Skeletal muscle tissue (tissue), 4 donors: ENCODE data around the gene FBXW11. TPM values are rescaled to one million over a fixed set of nuclear protein-coding genes. Genes with fewer than 3 reads are reported as not detected.

Experiments used
- H3K27ac ChIP-seq: one replicate; pipeline ENCODE4 v1.7.0; 2013; ENCODE audit warnings: mild to moderate bottlenecking, low read depth, low read length, inconsistent platforms
- H3K27me3 ChIP-seq, 3 donors: one replicate each; pipeline ENCODE4 v1.7.0; 2013; ENCODE audit warnings: low read length in 3 of 3; ENCODE audit not compliant: control insufficient read depth in 3 of 3, insufficient read depth in 3 of 3
- H3K36me3 ChIP-seq, 3 donors: one replicate each; pipeline ENCODE4 v1.7.0; 2013; ENCODE audit warnings: low read length in 3 of 3; ENCODE audit not compliant: control insufficient read depth in 3 of 3, insufficient read depth in 3 of 3
- H3K4me1 ChIP-seq, 3 donors: one replicate each; pipeline ENCODE4 v1.7.0; 2013; ENCODE audit warnings: low read length in 3 of 3, mild to moderate bottlenecking in 3 of 3; ENCODE audit not compliant: control insufficient read depth in 3 of 3, insufficient read depth in 3 of 3
- H3K4me3 ChIP-seq, 3 donors: one replicate each; pipeline ENCODE4 v1.7.0; 2013; ENCODE audit warnings: low read length in 3 of 3
- H3K9ac ChIP-seq, 3 donors: one replicate each; pipeline ENCODE4 v1.7.0; 2013; ENCODE audit warnings: low read length in 3 of 3, mild to moderate bottlenecking in 3 of 3, moderate library complexity in 2 of 3, low read depth in 1 of 3
- H3K9me3 ChIP-seq, 3 donors: one replicate each; pipeline ENCODE4 v1.7.0; 2013; ENCODE audit warnings: low read length in 3 of 3; ENCODE audit not compliant: control insufficient read depth in 3 of 3
- total RNA-seq: library from RNA; depleted of rRNA; stranded (reverse); fragments of >200 nt; gene quantifications from one replicate; pipeline ENCODE4 v1.2.3, GENCODE V29; 2014
- donor health status: Osteomylitis.

FBXW11 gene
- total RNA-seq, 1 donor from 2014 or later = 60.5 TPM

DNA sequence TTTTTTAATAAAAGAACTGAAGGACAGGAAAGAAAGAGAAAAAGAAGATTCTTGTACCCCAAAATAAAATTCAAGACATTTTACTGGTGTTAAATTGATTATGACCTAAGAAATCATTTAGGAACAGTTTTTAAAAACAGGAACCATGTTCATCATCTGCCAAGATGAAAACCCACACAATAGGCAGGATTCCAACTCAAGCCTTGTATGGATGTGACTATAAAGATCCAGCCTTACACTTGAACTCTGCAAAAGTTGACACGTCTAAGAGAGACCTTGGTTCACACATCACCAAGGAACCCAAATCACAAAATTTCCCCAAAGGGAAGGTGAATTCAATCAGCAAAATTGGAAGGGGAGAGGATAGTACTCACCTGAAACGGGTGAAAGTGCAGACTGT is 138.2 kb downstream of the FBXW11 start:
- H3K4me3 ChIP-seq = no peak overlapping the region
- H3K27me3 ChIP-seq = no peaks in the 10 kb centered on the region
- H3K36me3 ChIP-seq = peaks cover 13 to 37% (median 36%) of the 10 kb centered on the region in 3 donors
- H3K4me1 ChIP-seq = no peaks in the 10 kb centered on the region
- no peak overlapping the region for H3K27ac ChIP-seq
- H3K9me3 ChIP-seq = no peaks in the 10 kb centered on the region
- H3K9ac ChIP-seq = no peak overlapping the region

DNA sequence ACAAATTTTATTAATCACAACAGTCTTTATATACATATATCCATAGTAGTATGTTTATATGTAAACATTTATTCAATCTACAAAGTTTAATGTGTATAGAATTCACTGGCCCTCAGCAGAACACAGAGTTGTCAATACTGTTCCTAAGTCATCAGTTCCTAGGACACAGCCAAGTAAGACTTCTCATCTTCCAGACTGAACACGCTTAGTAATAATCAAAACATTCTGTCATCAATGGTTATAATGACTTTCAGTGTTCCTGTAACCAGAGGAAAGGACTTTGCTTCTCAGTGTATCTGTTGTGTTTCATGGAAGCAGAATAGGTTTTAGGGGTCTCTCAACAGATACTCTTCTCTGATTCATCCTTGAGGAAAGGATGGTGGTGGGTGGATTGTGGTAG is 138.7 kb downstream of the FBXW11 start:
- no peak overlapping the region for H3K4me3 ChIP-seq
- peaks cover 13 to 37% (median 35%) of the 10 kb centered on the region in 3 donors for H3K36me3 ChIP-seq
- no peaks in the 10 kb centered on the region for H3K27me3 ChIP-seq
- H3K9ac ChIP-seq = no peak overlapping the region
- H3K27ac ChIP-seq = no peak overlapping the region
- no peaks in the 10 kb centered on the region for H3K9me3 ChIP-seq
- no peaks in the 10 kb centered on the region for H3K4me1 ChIP-seq

DNA sequence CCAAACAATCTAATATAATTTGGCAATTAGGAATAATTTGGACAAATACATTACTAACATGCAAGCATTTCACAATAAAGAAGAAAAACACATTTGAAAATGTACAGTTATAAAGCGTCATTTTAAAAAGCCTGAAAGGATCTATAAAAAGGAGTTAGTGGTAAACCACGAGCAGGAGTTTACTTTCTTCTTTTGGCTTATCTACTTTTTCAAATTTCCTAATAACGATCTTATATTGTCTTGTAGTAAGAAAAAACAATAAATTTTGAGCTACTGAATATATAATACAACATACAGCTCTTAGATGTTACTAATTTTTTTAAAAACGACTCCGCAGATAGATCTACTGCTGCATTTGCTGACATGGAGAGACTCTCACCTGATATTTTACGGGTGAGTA is 141.0 kb downstream of the FBXW11 start:
- Histone ChIP-seq H3K36me3 (peaks cover 9 to 28% (median 21%) of the 10 kb centered on the region in 3 donors), H3K4me3 (no peak overlapping the region), H3K9me3 (no peaks in the 10 kb centered on the region), H3K9ac (no peak overlapping the region), H3K27ac (no peak overlapping the region), H3K4me1 (no peaks in the 10 kb centered on the region), H3K27me3 (no peaks in the 10 kb centered on the region)

DNA sequence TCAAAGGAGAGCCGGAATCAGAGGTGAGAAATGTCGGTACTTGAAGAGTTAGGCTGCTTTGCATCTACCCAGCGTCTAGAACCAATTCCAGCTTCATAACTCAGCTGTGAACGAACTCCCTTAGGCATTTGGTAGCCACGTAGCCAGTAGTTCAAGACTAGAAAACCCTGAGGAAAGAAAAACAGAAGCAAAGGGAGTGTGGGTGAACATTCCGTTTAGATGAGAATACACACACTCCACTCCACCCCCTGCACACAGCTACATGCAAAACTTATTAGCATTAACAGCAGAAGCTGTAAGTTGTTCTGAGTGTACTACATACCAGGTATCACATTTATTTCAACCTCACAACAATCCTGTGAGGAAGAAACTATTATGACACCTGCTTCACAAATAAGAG is 142.5 kb downstream of the FBXW11 start:
- H3K4me1 ChIP-seq = no peaks in the 10 kb centered on the region
- H3K27ac ChIP-seq = no peak overlapping the region
- H3K9me3 ChIP-seq = no peaks in the 10 kb centered on the region
- H3K36me3 ChIP-seq = peaks cover 6 to 20% (median 9%) of the 10 kb centered on the region in 3 donors
- H3K27me3 ChIP-seq = no peaks in the 10 kb centered on the region
- H3K4me3 ChIP-seq = no peak overlapping the region
- H3K9ac ChIP-seq = no peak overlapping the region

- H3K27me3 ChIP-seq = no peaks in the 10 kb centered on the region
- H3K4me1 ChIP-seq = no peaks in the 10 kb centered on the region
- H3K9me3 ChIP-seq = no peaks in the 10 kb centered on the region
- peaks cover 0 to 9% (median 0%) of the 10 kb centered on the region in 3 donors for H3K36me3 ChIP-seq
- H3K9ac ChIP-seq = no peak overlapping the region
- H3K27ac ChIP-seq = no peak overlapping the region
- no peak overlapping the region for H3K4me3 ChIP-seq
Observed at GRCh38 chr5:171862624-171863023, 143.8 kb downstream of the FBXW11 start.

GRCh38 chr5:171861381-171861780 is 145.1 kb downstream of the FBXW11 start:
- no peaks in the 10 kb centered on the region for H3K9me3 ChIP-seq
- no peaks in the 10 kb centered on the region for H3K4me1 ChIP-seq
- peaks cover 0 to 8% (median 0%) of the 10 kb centered on the region in 3 donors for H3K36me3 ChIP-seq
- H3K9ac ChIP-seq = no peak overlapping the region
- no peaks in the 10 kb centered on the region for H3K27me3 ChIP-seq
- H3K4me3 ChIP-seq = no peak overlapping the region
- no peak overlapping the region for H3K27ac ChIP-seq

- Histone ChIP-seq H3K4me3 (no peak overlapping the region), H3K9me3 (no peaks in the 10 kb centered on the region), H3K36me3 (peaks cover 0 to 4% (median 0%) of the 10 kb centered on the region in 3 donors), H3K9ac (no peak overlapping the region), H3K27ac (no peak overlapping the region), H3K4me1 (no peaks in the 10 kb centered on the region), H3K27me3 (no peaks in the 10 kb centered on the region)
Observed at GRCh38 chr5:171858303-171858702, 148.1 kb downstream of the FBXW11 start.

DNA sequence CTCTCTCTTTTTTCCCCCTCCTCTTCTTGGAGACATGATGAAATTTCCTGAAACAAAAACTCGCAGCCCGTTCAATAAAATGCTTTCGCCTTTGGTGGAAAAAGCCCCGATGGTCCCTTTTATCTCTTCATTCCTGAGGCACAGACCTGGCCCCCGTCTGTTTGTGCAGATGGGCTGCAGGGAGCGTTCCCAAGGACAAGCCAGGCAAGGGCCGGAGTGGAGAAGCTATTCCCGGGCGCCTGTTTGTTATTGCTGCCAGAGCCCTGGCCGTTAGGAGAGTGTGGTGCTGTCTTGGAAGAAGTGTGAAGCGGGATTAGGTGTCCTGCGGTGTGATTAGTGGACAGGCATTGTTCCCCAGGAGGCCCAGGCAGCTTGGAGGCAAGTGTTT is 149.0 kb downstream of the FBXW11 start:
- Histone ChIP-seq H3K27me3 (no peaks in the 10 kb centered on the region), H3K36me3 (peaks cover 0 to 1% (median 0%) of the 10 kb centered on the region in 3 donors), H3K9ac (peak overlapping the region in 1 of 3 donors; percentile 3), H3K4me1 (no peaks in the 10 kb centered on the region), H3K9me3 (no peaks in the 10 kb centered on the region), H3K4me3 (no peak overlapping the region), H3K27ac (no peak overlapping the region)

- Histone ChIP-seq H3K9ac (no peak overlapping the region), H3K27me3 (no peaks in the 10 kb centered on the region), H3K27ac (no peak overlapping the region), H3K4me1 (no peaks in the 10 kb centered on the region), H3K36me3 (no peaks in the 10 kb centered on the region), H3K9me3 (no peaks in the 10 kb centered on the region), H3K4me3 (no peak overlapping the region)
Observed at GRCh38 chr5:171855798-171856763, 150.4 kb downstream of the FBXW11 start.

DNA sequence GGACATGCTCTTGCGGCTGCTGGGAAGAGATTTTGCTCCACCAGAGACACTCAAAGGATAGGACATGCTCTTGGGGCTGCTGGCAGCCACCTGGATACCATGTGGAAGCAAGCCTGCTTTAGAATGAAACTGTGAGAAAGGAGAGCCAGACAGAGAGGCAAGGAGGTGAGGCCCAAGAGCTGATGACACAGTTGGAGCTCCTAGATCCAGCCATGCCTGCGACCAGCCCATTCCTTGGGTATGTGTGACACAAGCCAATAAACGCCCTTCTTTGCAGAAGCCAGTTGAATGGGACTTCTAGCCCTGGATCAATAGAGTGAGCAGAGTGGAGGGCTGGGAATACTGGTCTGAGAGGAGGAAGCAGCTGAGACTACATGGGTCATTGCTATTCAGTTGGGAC is 151.2 kb downstream of the FBXW11 start:
- Histone ChIP-seq H3K4me1 (no peaks in the 10 kb centered on the region), H3K36me3 (no peaks in the 10 kb centered on the region), H3K27ac (no peak overlapping the region), H3K9ac (no peak overlapping the region), H3K27me3 (no peaks in the 10 kb centered on the region), H3K9me3 (no peaks in the 10 kb centered on the region), H3K4me3 (no peak overlapping the region)
